Measurements from ENCODE around the gene CHRNE. TPM values are rescaled to one million over a fixed set of nuclear protein-coding genes. Genes with fewer than 3 reads are reported as not detected.
A peak's percentile ranks its signal among the peaks of the same experiment; 100 is the strongest.

The CHRNE gene
- total RNA-seq, 6 experiments from 2014 or later: 0.07 to 0.15 (median 0.07) TPM; not detected in 3

DNA sequence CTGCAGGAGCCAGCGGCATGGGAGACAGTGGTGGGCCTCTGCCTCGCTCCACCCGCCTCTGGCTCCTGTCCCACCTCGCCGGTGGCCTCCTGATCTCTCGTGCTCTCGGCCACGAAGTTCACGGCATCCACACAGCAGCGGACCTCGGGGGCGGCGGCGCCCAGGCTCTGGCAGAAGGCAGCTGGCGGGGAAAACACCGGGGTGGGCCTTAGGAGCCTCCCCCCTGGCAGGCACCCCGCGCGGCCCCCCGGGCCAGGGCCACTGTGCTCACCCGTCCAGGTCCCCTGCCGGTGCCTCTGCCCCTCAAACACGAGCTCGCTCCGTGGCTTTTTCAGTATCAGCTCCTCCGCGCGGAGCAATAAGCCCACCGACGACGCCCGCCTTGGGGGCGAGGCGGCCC is 4.0 kb downstream of the CHRNE start:
- Mint-ChIP-seq H3K4me3 (no peak overlapping the region; the same call in 1 of the 2 replicates), H3K27ac (no peak overlapping the region), H3K36me3 (ENCODE audit: low read depth) (0 out of 2 replicates have a peak, but pooled peaks cover 10% of the 10 kb centered on the region)

GRCh38 chr17:4898351-4898750 is 4.5 kb downstream of the CHRNE start:
- peaks cover 3% of the 10 kb centered on the region; the same call in 1 of the 2 replicates for H3K4me1 Mint-ChIP-seq (ENCODE audit: low read depth)
- no peak overlapping the region for H3K27ac Mint-ChIP-seq
- H3K9me3 Mint-ChIP-seq: no peaks in the 10 kb centered on the region
- TF ChIP-seq, protein P1, sequence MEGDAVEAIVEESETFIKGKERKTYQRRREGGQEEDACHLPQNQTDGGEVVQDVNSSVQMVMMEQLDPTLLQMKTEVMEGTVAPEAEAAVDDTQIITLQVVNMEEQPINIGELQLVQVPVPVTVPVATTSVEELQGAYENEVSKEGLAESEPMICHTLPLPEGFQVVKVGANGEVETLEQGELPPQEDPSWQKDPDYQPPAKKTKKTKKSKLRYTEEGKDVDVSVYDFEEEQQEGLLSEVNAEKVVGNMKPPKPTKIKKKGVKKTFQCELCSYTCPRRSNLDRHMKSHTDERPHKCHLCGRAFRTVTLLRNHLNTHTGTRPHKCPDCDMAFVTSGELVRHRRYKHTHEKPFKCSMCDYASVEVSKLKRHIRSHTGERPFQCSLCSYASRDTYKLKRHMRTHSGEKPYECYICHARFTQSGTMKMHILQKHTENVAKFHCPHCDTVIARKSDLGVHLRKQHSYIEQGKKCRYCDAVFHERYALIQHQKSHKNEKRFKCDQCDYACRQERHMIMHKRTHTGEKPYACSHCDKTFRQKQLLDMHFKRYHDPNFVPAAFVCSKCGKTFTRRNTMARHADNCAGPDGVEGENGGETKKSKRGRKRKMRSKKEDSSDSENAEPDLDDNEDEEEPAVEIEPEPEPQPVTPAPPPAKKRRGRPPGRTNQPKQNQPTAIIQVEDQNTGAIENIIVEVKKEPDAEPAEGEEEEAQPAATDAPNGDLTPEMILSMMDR (IDR thresholded peaks at IDR 0.05): no peak
- no peak for DNase-seq
- H3K4me3 Mint-ChIP-seq: peak overlapping the region; percentile 15
- 0 out of 2 replicates have a peak, but pooled peaks cover 10% of the 10 kb centered on the region for H3K36me3 Mint-ChIP-seq (ENCODE audit: low read depth)
- peaks cover 5% of the 10 kb centered on the region for H3K27me3 Mint-ChIP-seq (ENCODE audit: insufficient read depth)

More for the DNA sequence above, 4.0 kb downstream of the CHRNE start:
- Mint-ChIP-seq H3K4me1 (ENCODE audit: low read depth) (peaks cover 6% of the 10 kb centered on the region; the same call in 1 of the 2 replicates), H3K9me3 (no peaks in the 10 kb centered on the region), H3K27me3 (ENCODE audit: insufficient read depth) (peaks cover 5% of the 10 kb centered on the region)
- TF ChIP-seq, protein P1 (IDR thresholded peaks at IDR 0.05): no peak
- DNase-seq: no peak

DNA sequence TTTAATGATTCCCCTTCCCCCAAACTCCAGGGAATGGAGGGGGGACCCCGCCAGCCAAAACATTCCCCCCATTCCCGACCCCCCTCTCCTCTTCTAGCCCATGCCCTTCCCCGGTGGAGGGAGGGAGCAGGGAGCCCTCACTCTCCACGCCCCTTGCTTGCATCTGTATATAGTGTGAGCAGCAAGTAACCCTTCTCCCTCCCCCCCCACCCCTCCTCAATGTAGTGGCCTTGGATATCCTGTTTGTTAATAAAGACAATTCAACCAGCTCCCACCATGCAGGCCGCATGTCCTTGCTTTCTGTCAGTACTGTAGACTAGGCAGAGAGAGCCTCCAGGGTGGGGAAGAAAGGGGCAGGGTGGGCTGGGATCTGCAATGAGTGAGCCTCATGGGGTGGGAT is 5.1 kb downstream of the CHRNE start:
- Mint-ChIP-seq H3K27me3 (ENCODE audit: insufficient read depth) (peaks cover 5% of the 10 kb centered on the region), H3K27ac (no peak overlapping the region), H3K4me1 (ENCODE audit: low read depth) (no peaks in the 10 kb centered on the region), H3K36me3 (ENCODE audit: low read depth) (0 out of 2 replicates have a peak, but pooled peaks cover 10% of the 10 kb centered on the region), H3K4me3 (no peak overlapping the region), H3K9me3 (no peaks in the 10 kb centered on the region)
- no peak for DNase-seq
- TF ChIP-seq, protein P1 (IDR thresholded peaks at IDR 0.05): no peak

DNA sequence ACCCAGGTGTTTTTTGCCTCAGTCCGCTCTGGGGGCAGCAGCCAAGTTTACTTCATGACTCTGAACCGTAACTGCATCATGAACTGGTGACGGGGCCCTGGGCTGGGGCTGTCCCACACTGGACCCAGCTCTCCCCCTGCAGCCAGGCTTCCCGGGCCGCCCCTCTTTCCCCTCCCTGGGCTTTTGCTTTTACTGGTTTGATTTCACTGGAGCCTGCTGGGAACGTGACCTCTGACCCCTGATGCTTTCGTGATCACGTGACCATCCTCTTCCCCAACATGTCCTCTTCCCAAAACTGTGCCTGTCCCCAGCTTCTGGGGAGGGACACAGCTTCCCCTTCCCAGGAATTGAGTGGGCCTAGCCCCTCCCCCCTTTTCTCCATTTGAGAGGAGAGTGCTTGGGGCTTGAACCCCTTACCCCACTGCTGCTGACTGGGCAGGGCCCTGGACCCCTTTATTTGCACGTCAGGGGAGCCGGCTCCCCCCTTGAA is 5.7 kb downstream of the CHRNE start:
- Mint-ChIP-seq H3K27me3 (ENCODE audit: insufficient read depth) (peaks cover 3% of the 10 kb centered on the region; the same call in 1 of the 2 replicates), H3K27ac (no peak overlapping the region), H3K9me3 (no peaks in the 10 kb centered on the region), H3K36me3 (ENCODE audit: low read depth) (0 out of 2 replicates have a peak, but pooled peaks cover 10% of the 10 kb centered on the region), H3K4me3 (no peak overlapping the region), H3K4me1 (ENCODE audit: low read depth) (no peaks in the 10 kb centered on the region)
- TF ChIP-seq, protein P1 (IDR thresholded peaks at IDR 0.05): no peak
- no peak for DNase-seq

- Mint-ChIP-seq H3K27ac (no peak overlapping the region), H3K4me3 (no peak overlapping the region), H3K9me3 (no peaks in the 10 kb centered on the region), H3K4me1 (ENCODE audit: low read depth) (no peaks in the 10 kb centered on the region), H3K36me3 (ENCODE audit: low read depth) (0 out of 2 replicates have a peak, but pooled peaks cover 10% of the 10 kb centered on the region), H3K27me3 (ENCODE audit: insufficient read depth) (peaks cover 3% of the 10 kb centered on the region)
- no peak for DNase-seq
- TF ChIP-seq, protein P1 (IDR thresholded peaks at IDR 0.05): no peak
Measured at GRCh38 chr17:4896332-4897197, 6.3 kb downstream of the CHRNE start.

All from HFFc6 (cell line).